Prostate gland (tissue), 2 donors: ENCODE measurements around the gene ONECUT2. TPM values are rescaled to one million over a fixed set of nuclear protein-coding genes. Genes with fewer than 3 reads are reported as not detected.

Experiments
- DNase-seq: peaks from one replicate; pipeline ENCODE4 v3.0.0-alpha.2; 2019; ENCODE audit warnings: low spot score
- H3K27ac ChIP-seq, 2 donors: fragments of 200-600 bp; sonication (generic); 2 replicates each; pipeline ENCODE4 v1.5.1; 2017 to 2019
- H3K27me3 ChIP-seq: fragments of 200-600 bp; sonication (generic); replicated peaks from 2 replicates; pipeline ENCODE4 v1.5.1; 2019; ENCODE audit not compliant: insufficient read depth
- H3K36me3 ChIP-seq, 2 donors: fragments of 200-600 bp; sonication (generic); 1 replicate in 1 of 2; 2 replicates in 1 of 2; pipeline versions ENCODE4 v1.5.1 to v1.8.1; 2017 to 2019
- H3K4me1 ChIP-seq: fragments of 200-600 bp; sonication (generic); replicated peaks from 2 replicates; pipeline ENCODE4 v1.5.1; 2019
- H3K4me3 ChIP-seq, 2 donors: fragments of 200-600 bp; sonication (generic); 2 replicates each; pipeline ENCODE4 v1.5.1; 2017 to 2019
- H3K9me3 ChIP-seq: fragments of 200-600 bp; sonication (generic); 2 replicates; pipeline ENCODE4 v1.5.1; 2017
- POLR2A ChIP-seq: fragments of 450-650 bp; IDR thresholded peaks from one replicate; pipeline ENCODE4 v1.6.1; 2016; ENCODE audit warnings: antibody characterized with exemption, mild to moderate bottlenecking
- POLR2AphosphoS5 ChIP-seq: sonication (generic); formaldehyde crosslinking; IDR thresholded peaks from one replicate; pipeline ENCODE4 v1.6.1; 2017; ENCODE audit warnings: antibody characterized with exemption
- WGBS: methylation state at CpG from one replicate; pipeline ENCODE4 v1.1.5; 2018; 5-methylcytosine and 5-hydroxymethylcytosine counted together
- intact Hi-C: fragments of 100-400 bp; cut with DNase I; formaldehyde crosslinking; loops from one replicate; pipeline ENCODE4 v1.14.2; 2022
- total RNA-seq, 2 donors: library from RNA; depleted of rRNA; stranded (reverse); fragments of >200 nt; gene quantifications; one replicate each; pipeline ENCODE4 v1.1.0, GENCODE V29; 2016
- TF ChIP-seq, protein P1 (sequence below), 4 experiments: fragments of 200-600 bp in 2 of 4; fragments of 450-650 bp in 2 of 4; sonication (generic) in 2 of 4; IDR thresholded peaks; 1 replicate in 3 of 4; 2 replicates in 1 of 4; pipeline ENCODE4 v1.5.1; 2016 to 2019; ENCODE audit warnings: antibody characterized with exemption in 4 of 4, mild to moderate bottlenecking in 2 of 4, moderate library complexity in 2 of 4

Gene ONECUT2
- total RNA-seq, 2 donors from 2014 or later, result 0.09 to 0.45 TPM

DNA sequence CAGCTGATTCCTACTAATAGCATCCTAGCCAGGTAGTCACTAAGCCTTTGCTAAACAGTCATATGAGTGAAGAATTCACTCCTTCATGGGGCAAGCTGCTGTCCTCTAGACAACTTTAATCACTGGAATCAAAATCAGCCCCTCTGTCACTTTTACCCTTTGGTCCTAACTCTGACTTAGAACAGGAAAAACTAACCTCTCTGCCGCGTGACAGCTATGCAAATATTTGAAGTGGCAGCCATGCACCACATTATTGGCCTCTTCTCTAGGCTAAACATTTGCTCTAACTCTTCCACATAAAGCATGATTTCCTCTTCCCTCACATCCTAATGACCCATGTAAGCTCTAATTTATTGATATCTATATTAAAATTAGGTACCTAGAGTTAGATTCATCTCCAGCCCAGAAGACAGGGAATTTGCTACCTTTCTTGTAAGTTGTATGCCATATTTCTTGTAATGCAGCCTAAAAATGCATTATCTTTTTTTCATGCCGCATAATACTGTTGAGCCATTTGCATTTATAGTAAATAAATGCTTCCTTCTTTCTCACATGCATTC lies 12.8 kb upstream of the ONECUT2 start:
- no peaks in the 10 kb centered on the region for H3K4me1 ChIP-seq
- intact Hi-C loops, result no loop called here
- no peaks in the 10 kb centered on the region for H3K27me3 ChIP-seq
- TF ChIP-seq, protein P1, sequence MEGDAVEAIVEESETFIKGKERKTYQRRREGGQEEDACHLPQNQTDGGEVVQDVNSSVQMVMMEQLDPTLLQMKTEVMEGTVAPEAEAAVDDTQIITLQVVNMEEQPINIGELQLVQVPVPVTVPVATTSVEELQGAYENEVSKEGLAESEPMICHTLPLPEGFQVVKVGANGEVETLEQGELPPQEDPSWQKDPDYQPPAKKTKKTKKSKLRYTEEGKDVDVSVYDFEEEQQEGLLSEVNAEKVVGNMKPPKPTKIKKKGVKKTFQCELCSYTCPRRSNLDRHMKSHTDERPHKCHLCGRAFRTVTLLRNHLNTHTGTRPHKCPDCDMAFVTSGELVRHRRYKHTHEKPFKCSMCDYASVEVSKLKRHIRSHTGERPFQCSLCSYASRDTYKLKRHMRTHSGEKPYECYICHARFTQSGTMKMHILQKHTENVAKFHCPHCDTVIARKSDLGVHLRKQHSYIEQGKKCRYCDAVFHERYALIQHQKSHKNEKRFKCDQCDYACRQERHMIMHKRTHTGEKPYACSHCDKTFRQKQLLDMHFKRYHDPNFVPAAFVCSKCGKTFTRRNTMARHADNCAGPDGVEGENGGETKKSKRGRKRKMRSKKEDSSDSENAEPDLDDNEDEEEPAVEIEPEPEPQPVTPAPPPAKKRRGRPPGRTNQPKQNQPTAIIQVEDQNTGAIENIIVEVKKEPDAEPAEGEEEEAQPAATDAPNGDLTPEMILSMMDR (IDR thresholded peaks at IDR 0.05), result no peak
- peak; percentile 17 for TF ChIP-seq POLR2AphosphoS5
- no peak for DNase-seq
- 56% methylated on average over 3 of the region's 3 CpGs for WGBS
- H3K27ac ChIP-seq, result no peak overlapping the region
- no peaks in the 10 kb centered on the region for H3K36me3 ChIP-seq
- H3K9me3 ChIP-seq, result no peaks in the 10 kb centered on the region
- H3K4me3 ChIP-seq, result no peak overlapping the region

DNA sequence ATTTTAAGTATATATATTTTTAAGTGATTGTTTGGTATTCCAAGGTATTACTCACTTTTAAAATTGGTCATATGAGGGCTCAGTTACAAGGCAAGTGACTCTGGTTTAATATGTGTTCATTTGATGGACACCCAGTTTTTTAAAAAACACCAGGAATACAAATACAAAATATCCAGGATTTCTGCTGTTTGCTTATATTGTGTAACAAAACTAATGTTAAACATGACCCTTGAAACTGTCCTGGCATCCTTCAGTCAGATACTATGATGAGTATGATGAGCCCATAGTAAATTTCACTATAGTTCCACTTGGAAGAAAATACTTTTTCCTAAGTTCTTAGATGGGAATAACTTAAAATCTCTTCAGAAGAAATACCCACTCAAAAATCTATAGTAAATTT lies 11.4 kb upstream of the ONECUT2 start:
- TF ChIP-seq, protein P1 (IDR thresholded peaks at IDR 0.05), result no peak
- TF ChIP-seq POLR2A (no peak), POLR2AphosphoS5 (no peak)
- H3K9me3 ChIP-seq, result no peaks in the 10 kb centered on the region
- H3K4me3 ChIP-seq, result no peak overlapping the region
- H3K27me3 ChIP-seq, result peaks cover 14% of the 10 kb centered on the region
- DNase-seq, result no peak
- intact Hi-C loops, result no loop called here
- no peak overlapping the region for H3K27ac ChIP-seq
- no peaks in the 10 kb centered on the region for H3K4me1 ChIP-seq
- H3K36me3 ChIP-seq, result no peaks in the 10 kb centered on the region

DNA sequence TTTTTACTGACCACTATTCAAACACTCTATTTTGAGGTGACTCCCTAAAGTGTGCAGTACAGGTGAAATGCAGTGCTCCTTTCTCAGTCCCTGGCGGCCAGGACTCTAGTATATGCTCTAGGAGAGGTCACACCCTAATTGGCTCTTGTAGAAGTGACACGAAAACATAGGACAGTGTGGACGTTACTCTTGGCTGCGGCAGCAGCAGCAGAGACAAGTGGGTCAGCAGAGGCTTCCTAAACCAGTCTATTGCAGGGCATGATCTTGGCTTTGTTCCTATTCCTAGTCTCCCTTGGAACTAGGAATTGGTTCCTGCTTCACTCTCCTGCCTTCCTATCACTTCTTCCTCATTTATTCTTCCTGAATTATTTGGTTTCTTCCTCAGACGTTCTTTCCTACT lies 10.1 kb upstream of the ONECUT2 start:
- Histone ChIP-seq H3K9me3 (no peaks in the 10 kb centered on the region), H3K36me3 (no peaks in the 10 kb centered on the region), H3K27me3 (peaks cover 19% of the 10 kb centered on the region), H3K27ac (no peak overlapping the region), H3K4me1 (no peaks in the 10 kb centered on the region), H3K4me3 (no peak overlapping the region)
- intact Hi-C loops, result no loop called here
- 73% methylated on average over 5 of the region's 5 CpGs for WGBS
- TF ChIP-seq, protein P1 (IDR thresholded peaks at IDR 0.05), result no peak
- TF ChIP-seq POLR2A, result no peak
- no peak for TF ChIP-seq POLR2AphosphoS5
- DNase-seq, result no peak

DNA sequence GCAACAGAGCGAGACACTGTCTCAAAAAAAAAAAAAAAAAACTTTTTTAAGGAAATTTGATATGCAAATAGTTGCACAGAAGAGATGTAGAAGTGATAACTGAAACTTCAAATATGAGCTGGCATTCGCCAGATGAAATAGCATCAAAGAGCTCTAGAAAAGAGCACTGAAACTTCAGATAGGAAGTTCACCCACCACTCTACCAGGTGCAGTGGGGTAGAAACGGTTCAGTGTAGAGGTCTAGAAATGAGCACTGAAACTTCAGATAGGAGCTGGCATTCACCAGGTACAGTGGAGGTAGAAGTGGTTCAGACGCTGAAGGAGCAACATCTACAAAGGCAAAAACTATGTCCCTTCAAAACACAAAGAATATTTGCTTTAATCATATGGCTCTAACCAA lies 9.0 kb upstream of the ONECUT2 start:
- Histone ChIP-seq H3K27ac (no peak overlapping the region), H3K27me3 (peaks cover 25% of the 10 kb centered on the region), H3K9me3 (no peaks in the 10 kb centered on the region), H3K36me3 (no peaks in the 10 kb centered on the region), H3K4me1 (no peaks in the 10 kb centered on the region), H3K4me3 (no peak overlapping the region)
- TF ChIP-seq, protein P1 (IDR thresholded peaks at IDR 0.05), result no peak
- TF ChIP-seq POLR2A (no peak), POLR2AphosphoS5 (no peak)
- 69% methylated on average over 4 of the region's 4 CpGs for WGBS
- DNase-seq, result no peak
- intact Hi-C loops, result no loop called here

DNA sequence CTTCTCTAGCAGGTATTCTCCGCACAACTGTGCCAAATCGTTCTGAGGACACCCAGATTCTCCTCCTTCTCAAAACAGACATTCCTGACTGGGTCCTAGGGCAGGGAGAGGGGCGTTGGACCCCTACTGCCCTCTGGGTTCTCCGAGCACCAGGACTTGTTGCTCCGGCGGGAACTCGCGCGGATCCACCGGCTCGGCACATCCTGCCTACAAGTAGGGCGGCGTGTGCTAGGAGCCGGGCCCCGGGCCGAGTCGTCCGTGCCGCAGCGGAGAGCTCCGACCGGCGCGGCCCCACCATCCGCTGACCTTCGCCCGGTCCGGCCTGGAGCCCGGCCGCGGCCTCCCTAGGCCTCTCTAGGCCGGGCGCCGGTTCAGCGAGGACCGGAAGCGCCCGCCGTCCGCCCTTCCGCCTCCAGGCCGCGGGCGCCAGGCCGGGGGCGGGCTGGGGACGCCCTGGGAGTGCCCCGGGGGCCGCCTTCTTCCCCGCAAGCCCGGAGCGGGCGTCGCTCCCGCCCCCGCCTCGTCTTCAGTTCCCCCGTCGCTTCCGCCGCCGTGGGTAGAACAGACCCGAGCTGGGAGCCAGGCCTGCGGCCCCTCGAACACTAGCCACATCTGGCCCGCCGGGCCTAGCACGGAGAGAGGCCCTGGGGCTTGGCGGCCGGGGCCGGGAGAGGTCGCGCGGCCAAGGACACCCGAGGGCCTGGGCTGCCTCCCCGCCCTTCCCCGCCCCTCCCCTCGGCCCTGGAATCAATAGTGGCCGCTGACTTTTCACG lies 7.6 kb upstream of the ONECUT2 start:
- intact Hi-C loops, result no loop called here
- TF ChIP-seq POLR2A (no peak), POLR2AphosphoS5 (no peak)
- TF ChIP-seq, protein P1 (IDR thresholded peaks at IDR 0.05), result no peak
- H3K27ac ChIP-seq, result no peak overlapping the region
- no peaks in the 10 kb centered on the region for H3K36me3 ChIP-seq
- 10% methylated on average over 35 of the region's 80 CpGs for WGBS
- peaks cover 25% of the 10 kb centered on the region for H3K27me3 ChIP-seq
- no peaks in the 10 kb centered on the region for H3K4me1 ChIP-seq
- DNase-seq, result no peak
- no peak overlapping the region for H3K4me3 ChIP-seq
- no peaks in the 10 kb centered on the region for H3K9me3 ChIP-seq
